ENCODE data around the gene NUP133. TPM values are rescaled to one million over a fixed set of nuclear protein-coding genes. Genes with fewer than 3 reads are reported as not detected.
"Not testable (repeated sequence)": the region's sequence is repeated elsewhere in the genome, so short reads cannot be mapped to it uniquely, and the experiment has no call there.

The NUP133 gene
- polyA plus RNA-seq, 1 donor from 2014 or later, result 16.3 TPM

GRCh38 chr1:229479660-229480399, 28.3 kb downstream of the NUP133 start:
- H3K27me3 Mint-ChIP-seq, result no peaks in the 10 kb centered on the region
- H3K4me1 Mint-ChIP-seq, result peaks cover 26 to 30% (median 30%) of the 10 kb centered on the region in 3 donors
- H3K36me3 Mint-ChIP-seq, result peaks cover 8% of the 10 kb centered on the region
- peak overlapping the region; percentile 85 to 96 (median 92) for H3K27ac Mint-ChIP-seq
- H3K9me3 Mint-ChIP-seq, result no peaks in the 10 kb centered on the region
- peak overlapping the region; percentile 3 to 67 (median 60) for H3K4me3 Mint-ChIP-seq

- Mint-ChIP-seq H3K4me3 (peak overlapping the region in 2 of 4 donors; percentile 55 to 64), H3K4me1 (peaks cover 26 to 30% (median 30%) of the 10 kb centered on the region in 3 donors), H3K36me3 (peaks cover 10% of the 10 kb centered on the region), H3K27me3 (no peaks in the 10 kb centered on the region), H3K9me3 (no peaks in the 10 kb centered on the region), H3K27ac (peak overlapping the region; percentile 85 to 96 (median 92))
Measured at GRCh38 chr1:229478852-229479251, 29.3 kb downstream of the NUP133 start.

- H3K4me1 Mint-ChIP-seq, result peaks cover 20 to 24% (median 22%) of the 10 kb centered on the region in 3 donors
- H3K4me3 Mint-ChIP-seq, H3K9me3 Mint-ChIP-seq, H3K27ac Mint-ChIP-seq, H3K36me3 Mint-ChIP-seq, H3K27me3 Mint-ChIP-seq: not testable (repeated sequence)
Measured at GRCh38 chr1:229475859-229476258, 32.3 kb downstream of the NUP133 start.

GRCh38 chr1:229474509-229474908, 33.6 kb downstream of the NUP133 start:
- no peak overlapping the region for H3K27ac Mint-ChIP-seq
- no peak overlapping the region for H3K4me3 Mint-ChIP-seq
- H3K36me3 Mint-ChIP-seq, result peaks cover 7% of the 10 kb centered on the region
- H3K9me3 Mint-ChIP-seq, result no peaks in the 10 kb centered on the region
- peaks cover 11 to 14% (median 11%) of the 10 kb centered on the region in 3 donors for H3K4me1 Mint-ChIP-seq
- no peaks in the 10 kb centered on the region for H3K27me3 Mint-ChIP-seq

- H3K4me3 Mint-ChIP-seq, result no peak overlapping the region
- H3K36me3 Mint-ChIP-seq, result peaks cover 8% of the 10 kb centered on the region
- H3K27me3 Mint-ChIP-seq, result no peaks in the 10 kb centered on the region
- no peaks in the 10 kb centered on the region for H3K9me3 Mint-ChIP-seq
- H3K27ac Mint-ChIP-seq, result peak overlapping the region in 1 of 3 donors; percentile 59
- peaks cover 0 to 2% (median 0%) of the 10 kb centered on the region in 3 donors for H3K4me1 Mint-ChIP-seq
Measured at GRCh38 chr1:229471175-229471574, 37.0 kb downstream of the NUP133 start.

GRCh38 chr1:229470406-229471043, 37.6 kb downstream of the NUP133 start:
- Mint-ChIP-seq H3K4me1 (peaks cover 0 to 2% (median 0%) of the 10 kb centered on the region in 3 donors), H3K9me3 (no peaks in the 10 kb centered on the region)

GRCh38 chr1:229466887-229467286, 41.3 kb downstream of the NUP133 start:
- Mint-ChIP-seq H3K36me3 (peaks cover 9% of the 10 kb centered on the region), H3K4me3 (no peak overlapping the region), H3K9me3 (no peaks in the 10 kb centered on the region), H3K27ac (no peak overlapping the region), H3K27me3 (no peaks in the 10 kb centered on the region), H3K4me1 (peaks cover 0 to 2% (median 0%) of the 10 kb centered on the region in 3 donors)

More at GRCh38 chr1:229470406-229471043, 37.6 kb downstream of the NUP133 start:
- no peaks in the 10 kb centered on the region for H3K27me3 Mint-ChIP-seq
- H3K4me3 Mint-ChIP-seq, result no peak overlapping the region
- H3K36me3 Mint-ChIP-seq, result peaks cover 8% of the 10 kb centered on the region
- H3K27ac Mint-ChIP-seq, result no peak overlapping the region

- H3K9me3 Mint-ChIP-seq, result no peaks in the 10 kb centered on the region
- no peaks in the 10 kb centered on the region for H3K27me3 Mint-ChIP-seq
- peaks cover 14% of the 10 kb centered on the region for H3K36me3 Mint-ChIP-seq
- peaks cover 0 to 2% (median 0%) of the 10 kb centered on the region in 3 donors for H3K4me1 Mint-ChIP-seq
- no peak overlapping the region for H3K27ac Mint-ChIP-seq
- no peak overlapping the region for H3K4me3 Mint-ChIP-seq
Measured at GRCh38 chr1:229464672-229465071, 43.5 kb downstream of the NUP133 start.

- no peak overlapping the region for H3K27ac Mint-ChIP-seq
- H3K4me3 Mint-ChIP-seq, result no peak overlapping the region
Measured at GRCh38 chr1:229461032-229461668, 47.0 kb downstream of the NUP133 start.

GRCh38 chr1:229459815-229460214, 48.3 kb downstream of the NUP133 start:
- Mint-ChIP-seq H3K27me3 (no peaks in the 10 kb centered on the region), H3K27ac (no peak overlapping the region), H3K9me3 (no peaks in the 10 kb centered on the region), H3K4me1 (no peaks in the 10 kb centered on the region), H3K36me3 (peaks cover 15% of the 10 kb centered on the region), H3K4me3 (no peak overlapping the region)

More at GRCh38 chr1:229461032-229461668, 47.0 kb downstream of the NUP133 start:
- H3K4me1 Mint-ChIP-seq, result no peaks in the 10 kb centered on the region
- peaks cover 15% of the 10 kb centered on the region for H3K36me3 Mint-ChIP-seq
- no peaks in the 10 kb centered on the region for H3K9me3 Mint-ChIP-seq
- H3K27me3 Mint-ChIP-seq, result no peaks in the 10 kb centered on the region

GRCh38 chr1:229457436-229457835, 50.7 kb downstream of the NUP133 start:
- Mint-ChIP-seq H3K4me3 (no peak overlapping the region), H3K36me3 (peaks cover 15% of the 10 kb centered on the region), H3K27ac (no peak overlapping the region), H3K9me3 (no peaks in the 10 kb centered on the region), H3K27me3 (no peaks in the 10 kb centered on the region), H3K4me1 (no peaks in the 10 kb centered on the region)

- Mint-ChIP-seq H3K27ac (no peak overlapping the region), H3K9me3 (no peaks in the 10 kb centered on the region), H3K4me3 (no peak overlapping the region), H3K27me3 (no peaks in the 10 kb centered on the region), H3K4me1 (no peaks in the 10 kb centered on the region), H3K36me3 (peaks cover 12% of the 10 kb centered on the region)
Measured at GRCh38 chr1:229456016-229456415, 52.1 kb downstream of the NUP133 start.

GRCh38 chr1:229454056-229454455, 54.1 kb downstream of the NUP133 start:
- Mint-ChIP-seq H3K27me3 (no peaks in the 10 kb centered on the region), H3K4me3 (no peak overlapping the region), H3K9me3 (no peaks in the 10 kb centered on the region), H3K36me3 (peaks cover 5% of the 10 kb centered on the region), H3K4me1 (no peaks in the 10 kb centered on the region), H3K27ac (no peak overlapping the region)

- H3K36me3 Mint-ChIP-seq, result peaks cover 5% of the 10 kb centered on the region
Measured at GRCh38 chr1:229452956-229453801, 55.0 kb downstream of the NUP133 start.

More at GRCh38 chr1:229452956-229453801, 55.0 kb downstream of the NUP133 start:
- Mint-ChIP-seq H3K4me1 (no peaks in the 10 kb centered on the region), H3K27ac (no peak overlapping the region), H3K4me3 (no peak overlapping the region), H3K9me3 (no peaks in the 10 kb centered on the region), H3K27me3 (no peaks in the 10 kb centered on the region)
